Adrenal gland (tissue), 12 donors: Measurements from ENCODE around the gene SOD1. TPM values are rescaled to one million over a fixed set of nuclear protein-coding genes. Genes with fewer than 3 reads are reported as not detected.
"Not testable (repeated sequence)": the region's sequence is repeated elsewhere in the genome, so short reads cannot be mapped to it uniquely, and the experiment has no call there.

Experiments used
- DNase-seq, 7 donors: peaks; one replicate each; pipeline ENCODE4 v3.0.0-alpha.2; 2019 to 2020
- H3K27ac ChIP-seq, 5 donors: fragments of 200-600 bp; sonication (generic) in 4 of 5; 1 replicate in 3 of 5; 2 replicates in 2 of 5; pipeline versions ENCODE4 v1.5.1 to v1.8.0; 2016 to 2020; ENCODE audit warnings: mild to moderate bottlenecking in 1 of 5
- H3K27me3 ChIP-seq: fragments of 200-600 bp; 2 replicates; pipeline ENCODE4 v1.8.0; 2021
- H3K36me3 ChIP-seq, 2 donors: fragments of 200-600 bp; replicated peaks in 1 of 2; 1 replicate in 1 of 2; 2 replicates in 1 of 2; pipeline versions ENCODE4 v1.5.1 to v1.8.0; 2018 to 2022
- H3K4me1 ChIP-seq, 2 donors: fragments of 200-600 bp; replicated peaks in 1 of 2; 1 replicate in 1 of 2; 2 replicates in 1 of 2; pipeline versions ENCODE4 v1.5.1 to v1.8.0; 2018 to 2021
- H3K4me3 ChIP-seq, 4 donors: fragments of 200-600 bp; sonication (generic) in 3 of 4; one replicate each; pipeline ENCODE4 v1.5.1; 2016 to 2018
- H3K9me3 ChIP-seq, 3 donors: fragments of 200-600 bp; sonication (generic) in 1 of 3; replicated peaks in 1 of 3; 1 replicate in 2 of 3; 2 replicates in 1 of 3; pipeline versions ENCODE4 v1.5.1 to v1.8.0; 2016 to 2021
- POLR2A ChIP-seq, 2 donors: fragments of 450-650 bp; IDR thresholded peaks; one replicate each; pipeline ENCODE4 v1.6.1; 2017; ENCODE audit warnings: antibody characterized with exemption in 2 of 2, mild to moderate bottlenecking in 2 of 2, moderate library complexity in 1 of 2
- WGBS, 4 donors: extraction: QIAGEN DNeasy Blood & Tissue Kit in 2 of 4; methylation state at CpG; one replicate each; pipeline versions ENCODE4 v1.1.5 to v1.1.7; 2013 to 2017; 5-methylcytosine and 5-hydroxymethylcytosine counted together
- intact Hi-C, 2 donors: fragments of 100-400 bp; cut with DNase I; formaldehyde crosslinking; loops; one replicate each; pipeline versions ENCODE4 v1.14.1 to v1.15.0; 2022 to 2023
- polyA plus RNA-seq, 3 donors: library from polyadenylated mRNA; stranded (reverse); fragments of 200-250 nt in 2 of 3; fragments of 350-450 nt in 1 of 3; fragmentation: Illumina TruSeq in 1 of 3; extraction: RNeasy Lipid Tissue Mini Kit (QIAGEN cat#74804) in 1 of 3; gene quantifications; one replicate each; pipeline ENCODE4 v1.2.3, GENCODE V29; 2013 to 2014
- total RNA-seq, 9 donors: library from RNA; depleted of rRNA in 4 of 9; stranded (reverse); fragments of >200 nt in 4 of 9; fragments of 120-200 nt in 1 of 9; fragmentation: NEBNext Ultra II Directional in 1 of 9; extraction: Animal tissue kit (Norgen Biotek cat#: 25700) in 1 of 9; gene quantifications; one replicate each; pipeline versions ENCODE4 v1.1.0 to v1.2.4, GENCODE V29; 2013 to 2023
- TF ChIP-seq, protein P1 (sequence below), 6 experiments: fragments of 450-650 bp in 4 of 6; fragments of 200-600 bp in 2 of 6; sonication (generic) in 1 of 6; IDR thresholded peaks; 1 replicate in 5 of 6; 2 replicates in 1 of 6; pipeline versions ENCODE4 v1.5.1 to v1.8.0; 2016 to 2021; ENCODE audit warnings: antibody characterized with exemption in 6 of 6, mild to moderate bottlenecking in 2 of 6, moderate library complexity in 1 of 6
- donor health status: healthy with polysubstance abuse.
- donor health status: Bipolar disorder and iron deficiency.
- donor health status: DM: yes; HTN: yes; CAD: no.
- donor health status: DM: no; HTN: no; CAD: no.
- donor health status: DM: no; HTN: no; CAD: no.
- donor health status: DM: yes; HTN: yes; CAD: no.

The SOD1 gene
- total and polyA plus RNA-seq, 12 donors = 361 to 1,287 (median 570) TPM

- H3K9me3 ChIP-seq = no peaks in the 10 kb centered on the region
- no peaks in the 10 kb centered on the region for H3K4me1 ChIP-seq
- no peaks in the 10 kb centered on the region for H3K36me3 ChIP-seq
- DNase-seq = no peak
- TF ChIP-seq, protein P1, sequence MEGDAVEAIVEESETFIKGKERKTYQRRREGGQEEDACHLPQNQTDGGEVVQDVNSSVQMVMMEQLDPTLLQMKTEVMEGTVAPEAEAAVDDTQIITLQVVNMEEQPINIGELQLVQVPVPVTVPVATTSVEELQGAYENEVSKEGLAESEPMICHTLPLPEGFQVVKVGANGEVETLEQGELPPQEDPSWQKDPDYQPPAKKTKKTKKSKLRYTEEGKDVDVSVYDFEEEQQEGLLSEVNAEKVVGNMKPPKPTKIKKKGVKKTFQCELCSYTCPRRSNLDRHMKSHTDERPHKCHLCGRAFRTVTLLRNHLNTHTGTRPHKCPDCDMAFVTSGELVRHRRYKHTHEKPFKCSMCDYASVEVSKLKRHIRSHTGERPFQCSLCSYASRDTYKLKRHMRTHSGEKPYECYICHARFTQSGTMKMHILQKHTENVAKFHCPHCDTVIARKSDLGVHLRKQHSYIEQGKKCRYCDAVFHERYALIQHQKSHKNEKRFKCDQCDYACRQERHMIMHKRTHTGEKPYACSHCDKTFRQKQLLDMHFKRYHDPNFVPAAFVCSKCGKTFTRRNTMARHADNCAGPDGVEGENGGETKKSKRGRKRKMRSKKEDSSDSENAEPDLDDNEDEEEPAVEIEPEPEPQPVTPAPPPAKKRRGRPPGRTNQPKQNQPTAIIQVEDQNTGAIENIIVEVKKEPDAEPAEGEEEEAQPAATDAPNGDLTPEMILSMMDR (IDR thresholded peaks at IDR 0.05) = no peak
- TF ChIP-seq POLR2A (IDR thresholded peaks at IDR 0.05) = no peak
- no peaks in the 10 kb centered on the region for H3K27me3 ChIP-seq
- WGBS, 4 donors = 89 to 97% (median 91%) methylated on average over 3 of the region's 3 CpGs
- intact Hi-C loops = no loop called here
- no peak overlapping the region for H3K27ac ChIP-seq
- no peak overlapping the region for H3K4me3 ChIP-seq
These were observed 11.8 kb upstream of the SOD1 start for GRCh38 chr21:31647650-31648049.

DNA sequence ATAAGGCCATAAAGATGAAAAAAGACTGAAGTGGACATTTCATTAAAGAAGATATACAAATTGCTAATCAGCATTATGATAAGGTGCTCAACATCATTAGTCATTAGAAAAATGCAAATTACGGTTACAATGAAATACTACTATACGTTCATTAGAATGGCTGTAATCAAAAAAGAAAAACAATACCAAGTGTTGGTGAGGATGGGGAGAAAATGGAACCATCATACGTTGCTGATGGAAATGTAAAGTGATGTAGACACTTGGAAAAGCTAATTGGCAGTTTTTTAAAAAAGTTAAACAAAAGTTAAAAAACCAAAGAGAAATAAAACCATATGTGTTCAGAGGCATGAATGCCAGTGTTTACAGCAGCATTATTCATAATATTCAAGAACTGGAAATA is 8.6 kb upstream of the SOD1 start:
- WGBS, 4 donors = 93 to 99% (median 96%) methylated on average over 3 of the region's 3 CpGs
- H3K4me1 ChIP-seq = no peaks in the 10 kb centered on the region

GRCh38 chr21:31651491-31651890 is 8.0 kb upstream of the SOD1 start:
- H3K27me3 ChIP-seq, H3K4me3 ChIP-seq, H3K4me1 ChIP-seq, H3K27ac ChIP-seq, DNase-seq, intact Hi-C loops, H3K36me3 ChIP-seq, H3K9me3 ChIP-seq: not testable (repeated sequence)
- WGBS, 4 donors = 92 to 98% (median 93%) methylated on average over 4 of the region's 4 CpGs

More for the DNA sequence above, 8.6 kb upstream of the SOD1 start:
- Histone ChIP-seq H3K4me3 (no peak overlapping the region), H3K27ac (no peak overlapping the region), H3K27me3 (no peaks in the 10 kb centered on the region), H3K36me3 (no peaks in the 10 kb centered on the region), H3K9me3 (no peaks in the 10 kb centered on the region)
- intact Hi-C loops = no loop called here
- DNase-seq = no peak
- TF ChIP-seq POLR2A (IDR thresholded peaks at IDR 0.05) = no peak
- TF ChIP-seq, protein P1 (IDR thresholded peaks at IDR 0.05) = no peak

DNA sequence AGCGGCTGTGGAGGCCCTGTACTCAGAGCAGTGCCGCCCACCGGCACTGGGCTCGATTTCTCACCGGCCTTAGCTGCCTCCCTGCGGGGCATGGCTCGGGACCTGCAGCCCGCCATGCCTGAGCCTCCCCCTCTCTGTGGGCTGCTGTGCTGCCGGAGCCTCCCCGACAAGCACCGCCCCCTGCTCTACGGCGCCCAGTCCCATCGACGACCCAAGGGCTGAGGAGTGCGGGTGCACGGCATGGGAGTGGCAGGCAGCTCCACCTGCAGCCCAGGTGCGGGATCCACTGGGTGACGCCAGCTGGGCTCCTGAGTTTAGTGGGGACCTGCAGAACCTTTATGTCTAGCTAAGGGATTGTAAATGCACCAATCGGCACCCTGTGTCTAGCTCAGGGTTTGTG is 5.2 kb upstream of the SOD1 start:
- Histone ChIP-seq H3K4me1 (peaks cover 0 to 10% of the 10 kb centered on the region in 2 donors), H3K9me3 (no peaks in the 10 kb centered on the region), H3K4me3 (no peak overlapping the region), H3K36me3 (no peaks in the 10 kb centered on the region), H3K27me3 (no peaks in the 10 kb centered on the region), H3K27ac (no peak overlapping the region)
- 97 to 100% (median 98%) methylated on average over 8 to 20 of the region's 20 CpGs for WGBS, 4 donors
- DNase-seq = no peak
- intact Hi-C loops = no loop called here
- no peak for TF ChIP-seq POLR2A (IDR thresholded peaks at IDR 0.05)
- TF ChIP-seq, protein P1 (IDR thresholded peaks at IDR 0.05) = no peak

- H3K9me3 ChIP-seq, H3K4me1 ChIP-seq, H3K4me3 ChIP-seq, H3K36me3 ChIP-seq, H3K27me3 ChIP-seq, DNase-seq, intact Hi-C loops, H3K27ac ChIP-seq: not testable (repeated sequence)
- 80 to 88% (median 85%) methylated on average over 15 to 20 of the region's 21 CpGs for WGBS, 4 donors
These were observed 4.5 kb upstream of the SOD1 start for GRCh38 chr21:31654821-31655580.
